ENCODE results near the gene SVOP.

GRCh38 chr12:109054520-109054919 lies 33.7 kb upstream of the SVOP start:
- TF ChIP-seq CTCF (conservative IDR thresholded peaks at IDR 0.05 in 1 of 2, IDR thresholded peaks at IDR 0.05 in 1 of 2; ENCODE audit: extremely low read depth in 1 of 2, insufficient read depth in 1 of 2, low read depth in 1 of 2, low read length in 2 of 2) (no peak), EZH2 (IDR thresholded peaks at IDR 0.05; ENCODE audit: borderline replicate concordance, low read length) (no peak)

Measured in mammary epithelial cell (primary cell).